ENCODE data around the gene ZNF76.

Gene ZNF76

GRCh38 chr6:35259194-35259947 lies at the start of gene ZNF76:
Gene ZNF76 (plus strand): TSS chr6:35259735. CDS start chr6:35281152, 21,417 bp downstream.
- DNase-seq = peak; percentile 92

GRCh38 chr6:35213298-35213791 lies 46.2 kb upstream of the ZNF76 start:
- no peak for DNase-seq

GRCh38 chr6:35213824-35214756 lies 45.4 kb upstream of the ZNF76 start, which contains the start of gene SCUBE3:
Gene SCUBE3 (plus strand): TSS chr6:35213956. CDS start chr6:35214419, 463 bp downstream.
- DNase-seq = no peak

- no peak for DNase-seq
Measured at GRCh38 chr6:35214869-35215664, 44.5 kb upstream of the ZNF76 start.

- DNase-seq = no peak
Measured at GRCh38 chr6:35215665-35216411, 43.7 kb upstream of the ZNF76 start.

- DNase-seq = no peak
Measured at GRCh38 chr6:35216412-35216732, 43.2 kb upstream of the ZNF76 start.

- no peak for DNase-seq
Measured at GRCh38 chr6:35216851-35217811, 42.4 kb upstream of the ZNF76 start.

GRCh38 chr6:35218021-35218420 lies 41.5 kb upstream of the ZNF76 start:
- no peak for DNase-seq

GRCh38 chr6:35218456-35218855 lies 41.1 kb upstream of the ZNF76 start:
- DNase-seq = no peak

- no peak for DNase-seq
Measured at GRCh38 chr6:35219683-35220326, 39.7 kb upstream of the ZNF76 start.

- DNase-seq = no peak
Measured at GRCh38 chr6:35220711-35221110, 38.8 kb upstream of the ZNF76 start.

GRCh38 chr6:35223396-35223795 lies 36.1 kb upstream of the ZNF76 start:
- no peak for DNase-seq

GRCh38 chr6:35224720-35225119 lies 34.8 kb upstream of the ZNF76 start:
- DNase-seq = no peak

- DNase-seq = no peak
Measured at GRCh38 chr6:35228481-35228880, 31.1 kb upstream of the ZNF76 start.

GRCh38 chr6:35229304-35229703 lies 30.2 kb upstream of the ZNF76 start:
- DNase-seq = no peak

GRCh38 chr6:35230498-35230897 lies 29.0 kb upstream of the ZNF76 start:
- no peak for DNase-seq

- no peak for DNase-seq
Measured at GRCh38 chr6:35230950-35231349, 28.6 kb upstream of the ZNF76 start.

- no peak for DNase-seq
Measured at GRCh38 chr6:35231563-35231962, 28.0 kb upstream of the ZNF76 start.

- no peak for DNase-seq
Measured at GRCh38 chr6:35234901-35235300, 24.6 kb upstream of the ZNF76 start.

- DNase-seq = no peak
Measured at GRCh38 chr6:35236223-35236622, 23.3 kb upstream of the ZNF76 start.

All from NCI-H526 treated with DMSO at 0.1 percent for 48 hours (cell line).